ENCODE results near the gene ZCCHC4. TPM values are rescaled to one million over a fixed set of nuclear protein-coding genes. Genes with fewer than 3 reads are reported as not detected.
"Not testable (repeated sequence)": the region's sequence is repeated elsewhere in the genome, so short reads cannot be mapped to it uniquely, and the experiment has no call there.

The ZCCHC4 gene
- total and polyA plus RNA-seq, 8 donors, result 2.2 to 6.6 (median 3.4) TPM

DNA sequence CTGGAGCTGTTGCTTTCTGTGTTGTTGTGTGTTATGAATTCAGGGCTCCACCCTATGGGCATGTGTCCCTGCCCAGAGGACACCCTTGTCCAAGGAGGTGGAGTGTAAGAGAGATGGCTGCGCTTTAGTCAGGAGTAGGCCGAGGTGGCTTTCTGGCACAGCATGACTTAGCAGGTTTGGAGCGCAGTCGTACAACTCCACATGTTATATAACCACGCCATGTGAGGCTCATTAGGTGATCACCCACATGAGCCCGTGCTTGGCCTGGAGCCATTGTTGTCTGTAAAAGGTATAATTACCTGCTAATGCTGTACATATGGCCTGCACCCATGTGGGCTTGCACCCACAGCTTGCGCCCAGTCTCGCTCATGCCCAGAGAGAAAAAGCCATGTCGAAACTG, 48.7 kb downstream of the ZCCHC4 start:
- H3K4me1 ChIP-seq, result peaks cover 0 to 3% (median 0%) of the 10 kb centered on the region in 3 donors
- H3K36me3 ChIP-seq, result peaks cover 0 to 7% (median 0%) of the 10 kb centered on the region in 3 donors
- no peak overlapping the region for H3K27ac ChIP-seq
- FAIRE-seq (no peak), ATAC-seq (no peak), DNase-seq (no peak)
- TF ChIP-seq, protein P1, sequence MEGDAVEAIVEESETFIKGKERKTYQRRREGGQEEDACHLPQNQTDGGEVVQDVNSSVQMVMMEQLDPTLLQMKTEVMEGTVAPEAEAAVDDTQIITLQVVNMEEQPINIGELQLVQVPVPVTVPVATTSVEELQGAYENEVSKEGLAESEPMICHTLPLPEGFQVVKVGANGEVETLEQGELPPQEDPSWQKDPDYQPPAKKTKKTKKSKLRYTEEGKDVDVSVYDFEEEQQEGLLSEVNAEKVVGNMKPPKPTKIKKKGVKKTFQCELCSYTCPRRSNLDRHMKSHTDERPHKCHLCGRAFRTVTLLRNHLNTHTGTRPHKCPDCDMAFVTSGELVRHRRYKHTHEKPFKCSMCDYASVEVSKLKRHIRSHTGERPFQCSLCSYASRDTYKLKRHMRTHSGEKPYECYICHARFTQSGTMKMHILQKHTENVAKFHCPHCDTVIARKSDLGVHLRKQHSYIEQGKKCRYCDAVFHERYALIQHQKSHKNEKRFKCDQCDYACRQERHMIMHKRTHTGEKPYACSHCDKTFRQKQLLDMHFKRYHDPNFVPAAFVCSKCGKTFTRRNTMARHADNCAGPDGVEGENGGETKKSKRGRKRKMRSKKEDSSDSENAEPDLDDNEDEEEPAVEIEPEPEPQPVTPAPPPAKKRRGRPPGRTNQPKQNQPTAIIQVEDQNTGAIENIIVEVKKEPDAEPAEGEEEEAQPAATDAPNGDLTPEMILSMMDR (IDR thresholded peaks at IDR 0.05), result no peak
- no peaks in the 10 kb centered on the region for H3K9me3 ChIP-seq
- H3K4me3 ChIP-seq, result no peak overlapping the region
- no peaks in the 10 kb centered on the region for H3K27me3 ChIP-seq
- WGBS, 2 donors, result 95 to 97% methylated on average over 9 of the region's 9 CpGs
- intact Hi-C loops (cut with DNase I), result no loop called here

DNA sequence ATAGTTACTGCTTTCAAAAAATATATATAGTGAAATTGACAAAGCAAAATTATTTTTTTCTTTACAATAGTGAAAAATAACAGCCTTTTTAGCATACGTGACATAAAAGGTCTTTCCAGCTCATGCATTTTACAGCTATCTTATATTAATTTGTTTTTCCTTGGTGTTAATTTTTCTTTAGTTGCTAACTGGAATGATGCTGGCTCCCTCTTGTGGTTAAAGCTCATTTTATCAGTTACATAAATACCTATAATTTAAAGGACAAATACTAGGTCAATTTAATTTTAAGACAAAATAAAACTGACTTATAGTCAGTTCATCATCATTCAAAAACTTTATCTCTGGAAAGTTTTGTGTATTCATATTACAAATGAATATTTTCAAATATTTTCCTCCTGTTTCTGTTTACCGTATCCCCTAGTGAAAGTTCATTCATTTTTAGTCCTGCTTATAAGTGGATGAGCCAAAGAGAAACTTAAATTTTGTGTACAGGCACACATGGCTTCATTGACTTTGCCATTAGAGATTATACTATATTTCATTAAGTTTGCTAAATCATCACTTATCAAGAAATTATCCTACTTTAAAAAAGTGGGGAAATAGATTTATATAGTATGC, 54.5 kb downstream of the ZCCHC4 start:
- Histone ChIP-seq H3K27ac (no peak overlapping the region), H3K4me3 (no peak overlapping the region), H3K27me3 (no peaks in the 10 kb centered on the region), H3K9me3 (no peaks in the 10 kb centered on the region), H3K36me3 (peaks cover 0 to 6% (median 0%) of the 10 kb centered on the region in 3 donors), H3K4me1 (no peaks in the 10 kb centered on the region)
- FAIRE-seq (peak; percentile 88), DNase-seq (no peak), ATAC-seq (peak in 2 of 4 donors; percentile 38 to 48)
- TF ChIP-seq, protein P1 (IDR thresholded peaks at IDR 0.05), result peak in 3 of 4 donors; percentile 39 to 44 (median 41)
- WGBS, 2 donors, result 57 to 62% methylated on average over 2 of the region's 2 CpGs
- intact Hi-C loops (cut with DNase I), result no loop called here

DNA sequence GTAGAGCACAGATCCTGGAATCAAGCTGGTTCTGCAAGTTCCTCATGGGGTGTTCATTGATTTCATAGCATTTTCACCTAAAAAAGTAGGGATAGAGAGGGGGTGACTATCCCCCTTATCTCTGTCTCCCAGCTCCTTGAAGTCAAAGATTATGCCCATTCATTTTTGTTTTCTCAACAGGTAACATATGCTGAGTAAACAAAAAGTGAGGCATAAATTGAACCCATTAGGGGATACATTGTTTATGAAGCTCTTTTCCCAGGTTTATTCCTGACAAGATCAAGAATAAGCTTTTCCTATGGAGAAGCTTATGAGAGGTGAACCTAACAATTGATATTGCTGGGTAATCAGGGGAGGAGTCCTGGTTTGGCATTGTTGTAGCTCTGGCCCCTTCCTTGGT, 55.3 kb downstream of the ZCCHC4 start:
- intact Hi-C loops (cut with DNase I), result no loop called here
- no peaks in the 10 kb centered on the region for H3K4me1 ChIP-seq
- H3K27me3 ChIP-seq, result no peaks in the 10 kb centered on the region
- ATAC-seq (no peak), FAIRE-seq (no peak), DNase-seq (no peak)
- H3K4me3 ChIP-seq, result no peak overlapping the region
- TF ChIP-seq, protein P1 (IDR thresholded peaks at IDR 0.05), result no peak
- H3K9me3 ChIP-seq, result no peaks in the 10 kb centered on the region
- no peaks in the 10 kb centered on the region for H3K36me3 ChIP-seq
- H3K27ac ChIP-seq, result no peak overlapping the region

DNA sequence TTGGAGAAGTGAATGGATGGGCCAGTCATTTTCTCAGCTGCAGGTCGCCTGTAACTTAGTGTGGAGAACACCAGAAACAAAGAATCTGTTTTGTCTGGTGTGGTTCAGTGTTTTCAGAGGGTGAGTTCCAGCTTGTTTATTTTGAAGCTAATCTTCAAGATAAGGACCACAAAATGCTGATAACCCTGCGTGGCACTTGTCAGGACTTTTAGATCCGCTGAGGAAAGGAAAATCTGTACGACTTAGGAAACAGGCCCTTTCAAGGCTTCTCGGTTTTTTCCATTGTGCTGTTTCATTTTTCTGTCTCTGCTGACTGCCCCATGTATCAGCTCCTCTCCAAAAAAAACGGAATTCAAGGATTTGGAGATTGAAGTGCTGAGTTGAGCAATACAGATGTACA, 55.7 kb downstream of the ZCCHC4 start:
- no peak overlapping the region for H3K27ac ChIP-seq
- no peaks in the 10 kb centered on the region for H3K27me3 ChIP-seq
- no peaks in the 10 kb centered on the region for H3K9me3 ChIP-seq
- H3K4me3 ChIP-seq, result no peak overlapping the region
- 61 to 70% methylated on average over 6 of the region's 6 CpGs for WGBS, 2 donors
- H3K36me3 ChIP-seq, result no peaks in the 10 kb centered on the region
- H3K4me1 ChIP-seq, result no peaks in the 10 kb centered on the region
- ATAC-seq (no peak), DNase-seq (no peak), FAIRE-seq (no peak)
- TF ChIP-seq, protein P1 (IDR thresholded peaks at IDR 0.05), result no peak
- intact Hi-C loops (cut with DNase I), result no loop called here

DNA sequence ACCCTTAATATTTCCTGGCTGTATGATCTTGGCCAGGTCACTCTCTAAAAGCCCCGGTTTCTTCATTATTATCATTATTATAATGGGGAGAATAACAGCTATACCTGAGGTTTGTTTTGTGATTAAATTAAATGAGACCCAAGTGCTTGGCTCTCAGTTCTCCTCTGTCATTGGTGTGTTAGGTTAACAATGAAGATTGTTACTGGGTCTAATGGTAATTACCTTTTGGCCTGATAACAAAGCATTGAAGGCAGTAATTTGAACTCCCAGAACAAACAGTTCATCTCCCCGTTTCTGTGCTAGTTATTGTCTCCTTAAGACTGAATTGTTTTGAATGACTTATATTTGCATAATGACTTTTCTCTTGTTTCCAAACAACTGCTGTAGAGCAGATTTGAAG, 57.7 kb downstream of the ZCCHC4 start:
- Histone ChIP-seq H3K4me3 (no peak overlapping the region), H3K36me3 (no peaks in the 10 kb centered on the region), H3K27me3 (no peaks in the 10 kb centered on the region), H3K27ac (no peak overlapping the region), H3K4me1 (no peaks in the 10 kb centered on the region), H3K9me3 (no peaks in the 10 kb centered on the region)
- DNase-seq (no peak), ATAC-seq (no peak), FAIRE-seq (no peak)
- 62 to 70% methylated on average over 2 of the region's 2 CpGs for WGBS, 2 donors
- intact Hi-C loops (cut with DNase I), result loop anchor here in 1 of 3 donors (10.0 kb wide), 1 partner anchor 195 kb away; no protein-coding TSS in a partner anchor
- TF ChIP-seq, protein P1 (IDR thresholded peaks at IDR 0.05), result no peak

DNA sequence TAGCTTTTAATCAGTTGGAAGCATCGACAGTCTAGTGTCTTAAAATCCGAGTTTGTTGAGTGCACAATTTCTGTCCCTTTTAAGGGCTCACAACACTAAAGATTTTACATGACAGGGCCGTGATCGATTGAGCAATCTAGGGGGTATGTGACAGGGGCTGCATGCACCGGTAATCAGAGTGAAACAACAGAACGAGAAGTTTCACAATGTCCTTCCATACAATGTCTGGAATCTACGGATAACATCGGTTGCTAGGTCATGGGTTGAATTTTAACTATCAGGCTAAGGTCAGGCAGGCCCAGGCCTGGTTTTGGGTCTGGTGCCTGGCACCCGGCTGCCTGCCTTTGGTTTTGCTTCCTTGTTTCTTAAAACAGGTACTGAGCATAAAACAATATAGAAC, 60.0 kb downstream of the ZCCHC4 start:
- not testable (repeated sequence) for DNase-seq
- WGBS, 2 donors, result 44 to 51% methylated on average over 9 of the region's 9 CpGs
- peak overlapping the region in 2 of 4 donors; percentile 52 to 60 for H3K27ac ChIP-seq

More for the DNA sequence above, 60.0 kb downstream of the ZCCHC4 start:
- ATAC-seq, FAIRE-seq, H3K4me1 ChIP-seq, H3K27me3 ChIP-seq, H3K9me3 ChIP-seq, H3K36me3 ChIP-seq, H3K4me3 ChIP-seq: not testable (repeated sequence)
- intact Hi-C loops (cut with DNase I), result loop anchor here in 1 of 3 donors (10.0 kb wide), 1 partner anchor 198 kb away; no protein-coding TSS in a partner anchor

Data from pancreas (tissue), 10 donors.